IMR-90 (cell line): ENCODE data around the gene EZR. TPM values are rescaled to one million over a fixed set of nuclear protein-coding genes. Genes with fewer than 3 reads are reported as not detected.

ENCODE experiments used
- ATAC-seq: fragments of 200-7000 bp; cut with Tn5 transposase; 2 replicates; pipeline ENCODE4 v1.9.1; 2020; ENCODE audit warnings: low read depth, mild to moderate bottlenecking, moderate library complexity
- BruUV-seq: library from RNA; stranded (reverse); fragments of 400-500 nt; replicated peaks from 2 replicates; lab custom pipeline; 2021; lab: Mats Ljungman, UMichigan
- CTCF ChIA-PET: fragments of 300-600 bp; formaldehyde crosslinking; extraction: SDS; loops from one replicate; lab custom pipeline; 2021; ENCODE audit warnings: antibody characterized with exemption; lab: Yijun Ruan, JAX
- POLR2A ChIA-PET: fragments of 300-600 bp; sonication (Branson Sonifier 250); formaldehyde crosslinking; loops from one replicate; lab custom pipeline; 2022; ENCODE audit warnings: antibody characterized with exemption; ENCODE audit not compliant: unreplicated experiment; lab: Charles Lee
- DNase-seq: peaks from one replicate; pipeline ENCODE4 v3.0.0; 2013
- H2AFZ ChIP-seq: replicated peaks from 2 replicates; pipeline ENCODE3; 2013; ENCODE audit warnings: low read length, mild to moderate bottlenecking; ENCODE audit not compliant: poor library complexity
- H2AK5ac ChIP-seq: 2 replicates; pipeline ENCODE4 v1.6.1; 2013; ENCODE audit warnings: low read depth, low read length, inconsistent platforms
- H2AK9ac ChIP-seq: replicated peaks from 2 replicates; pipeline ENCODE3; 2013; ENCODE audit warnings: mild to moderate bottlenecking, low read depth, low read length, moderate library complexity; ENCODE audit not compliant: poor library complexity
- H2BK120ac ChIP-seq: 2 replicates; pipeline ENCODE4 v1.6.1; 2013; ENCODE audit warnings: low read depth, low read length, inconsistent platforms
- H2BK15ac ChIP-seq: 3 replicates; pipeline ENCODE4 v1.6.1; 2013; ENCODE audit warnings: low read depth, low read length, inconsistent platforms
- H2BK20ac ChIP-seq: 2 replicates; pipeline ENCODE4 v1.6.1; 2013; ENCODE audit warnings: low read depth, mild to moderate bottlenecking, inconsistent platforms, low read length, moderate library complexity
- H2BK5ac ChIP-seq: 2 replicates; pipeline ENCODE4 v1.6.1; 2013; ENCODE audit warnings: mild to moderate bottlenecking, low read depth, low read length, inconsistent platforms; ENCODE audit not compliant: poor library complexity, severe bottlenecking
- H3K14ac ChIP-seq: replicated peaks from 2 replicates; pipeline ENCODE4 v1.6.1; 2013; ENCODE audit warnings: low read depth, low read length, inconsistent platforms
- H3K18ac ChIP-seq: 2 replicates; pipeline ENCODE4 v1.6.1; 2013; ENCODE audit warnings: low read depth, low read length, control low read depth
- H3K23ac ChIP-seq: 2 replicates; pipeline ENCODE4 v1.6.1; 2013; ENCODE audit warnings: low read depth, low read length, inconsistent platforms
- H3K27ac ChIP-seq: 2 replicates; pipeline ENCODE4 v1.5.1; 2013; ENCODE audit warnings: mild to moderate bottlenecking, control low read depth, low read length; ENCODE audit not compliant: insufficient read depth
- H3K27me3 ChIP-seq: 2 replicates; pipeline ENCODE4 v1.6.1; 2013; ENCODE audit warnings: low read length; ENCODE audit not compliant: control insufficient read depth, insufficient read depth
- H3K36me3 ChIP-seq: 2 replicates; pipeline ENCODE4 v1.6.1; 2013; ENCODE audit warnings: low read length, mixed read lengths; ENCODE audit not compliant: control insufficient read depth, insufficient read depth
- H3K4ac ChIP-seq: 2 replicates; pipeline ENCODE4 v1.6.1; 2013; ENCODE audit warnings: low read depth, low read length, inconsistent platforms
- H3K4me1 ChIP-seq: 2 replicates; pipeline ENCODE4 v1.6.1; 2013; ENCODE audit warnings: low read length, mixed read lengths; ENCODE audit not compliant: control insufficient read depth, insufficient read depth
- H3K4me2 ChIP-seq: 2 replicates; pipeline ENCODE4 v1.6.1; 2013; ENCODE audit warnings: low read depth, mild to moderate bottlenecking, control low read depth, low read length, moderate library complexity
- H3K4me3 ChIP-seq: 2 replicates; pipeline ENCODE4 v1.5.1; 2013; ENCODE audit warnings: low read depth, mild to moderate bottlenecking, control low read depth, low read length, moderate library complexity; ENCODE audit not compliant: insufficient read depth
- H3K56ac ChIP-seq: 2 replicates; pipeline ENCODE4 v1.6.1; 2013; ENCODE audit warnings: low read length, inconsistent platforms; ENCODE audit not compliant: insufficient read depth; ENCODE audit errors: extremely low read depth
- H3K79me1 ChIP-seq, 2 experiments: 2 replicates each; pipeline ENCODE4 v1.6.1; 2013; ENCODE audit warnings: low read length in 2 of 2, inconsistent platforms in 1 of 2, low read depth in 1 of 2
- H3K9ac ChIP-seq: 2 replicates; pipeline ENCODE4 v1.6.1; 2013; ENCODE audit warnings: low read depth, low read length, control low read depth
- H3K9me1 ChIP-seq: 2 replicates; pipeline ENCODE4 v1.6.1; 2013; ENCODE audit warnings: low read length, inconsistent platforms; ENCODE audit not compliant: insufficient read depth
- H3K9me3 ChIP-seq: 2 replicates; pipeline ENCODE4 v1.6.1; 2013; ENCODE audit warnings: low read length; ENCODE audit not compliant: control insufficient read depth, insufficient read depth
- H4K20me1 ChIP-seq: 2 replicates; pipeline ENCODE4 v1.6.1; 2013; ENCODE audit warnings: low read length, inconsistent platforms; ENCODE audit not compliant: insufficient read depth
- H4K5ac ChIP-seq: 2 replicates; pipeline ENCODE4 v1.6.1; 2013; ENCODE audit warnings: mild to moderate bottlenecking, low read depth, low read length, control low read depth
- H4K8ac ChIP-seq, 2 experiments: 2 replicates each; pipeline ENCODE4 v1.6.1; 2013; ENCODE audit warnings: low read depth in 2 of 2, low read length in 2 of 2, control low read depth in 1 of 2, inconsistent platforms in 1 of 2
- H4K91ac ChIP-seq: 2 replicates; pipeline ENCODE4 v1.6.1; 2013; ENCODE audit warnings: low read depth, low read length, inconsistent platforms; ENCODE audit not compliant: insufficient read depth
- BHLHE40 ChIP-seq: fragments of 150-350 bp; IDR thresholded peaks from 2 replicates; pipeline ENCODE4 v1.6.1; 2016; ENCODE audit warnings: mild to moderate bottlenecking, low read depth, low read length
- CEBPB ChIP-seq: IDR thresholded peaks from 2 replicates; pipeline ENCODE4 v1.6.1; 2012; ENCODE audit warnings: low read depth, low read length, improper control_type of control experiment
- CHD1 ChIP-seq: IDR thresholded peaks from 2 replicates; pipeline ENCODE4 v1.6.1; 2012; ENCODE audit warnings: low read depth, low read length, improper control_type of control experiment
- CTCF ChIP-seq: conservative IDR thresholded peaks from 2 replicates; pipeline ENCODE4 v1.5.1; 2012; ENCODE audit warnings: mild to moderate bottlenecking, low read depth, low read length, improper control_type of control experiment
- ELK1 ChIP-seq: fragments of 150-350 bp; IDR thresholded peaks from 2 replicates; pipeline ENCODE4 v1.6.1; 2016; ENCODE audit warnings: low read depth, mild to moderate bottlenecking, low read length, moderate library complexity, borderline replicate concordance
- FOS ChIP-seq: fragments of 150-350 bp; IDR thresholded peaks from 2 replicates; pipeline ENCODE4 v1.6.1; 2016; ENCODE audit warnings: low read depth, low read length
- MAFK ChIP-seq: IDR thresholded peaks from 2 replicates; pipeline ENCODE4 v1.6.1; 2012; ENCODE audit warnings: low read depth, low read length, improper control_type of control experiment
- MAZ ChIP-seq: IDR thresholded peaks from 2 replicates; pipeline ENCODE4 v1.6.1; 2012; ENCODE audit warnings: low read depth, mild to moderate bottlenecking, low read length, improper control_type of control experiment, moderate library complexity, borderline replicate concordance
- MXI1 ChIP-seq: IDR thresholded peaks from 2 replicates; pipeline ENCODE4 v1.6.1; 2012; ENCODE audit warnings: low read depth, mild to moderate bottlenecking, low read length, moderate library complexity, borderline replicate concordance
- NFE2L2 ChIP-seq: fragments of 150-350 bp; IDR thresholded peaks from 2 replicates; pipeline ENCODE4 v1.6.1; 2016; ENCODE audit warnings: low read depth, mild to moderate bottlenecking, low read length
- POLR2A ChIP-seq: IDR thresholded peaks from 2 replicates; pipeline ENCODE4 v1.6.1; 2012; ENCODE audit warnings: mild to moderate bottlenecking, low read depth, low read length
- RAD21 ChIP-seq: IDR thresholded peaks from 2 replicates; pipeline ENCODE4 v1.6.1; 2012; ENCODE audit warnings: low read length, improper control_type of control experiment
- RCOR1 ChIP-seq: IDR thresholded peaks from 2 replicates; pipeline ENCODE4 v1.6.1; 2012; ENCODE audit warnings: mild to moderate bottlenecking, low read length, improper control_type of control experiment; ENCODE audit not compliant: insufficient replicate concordance
- RFX5 ChIP-seq: IDR thresholded peaks from 2 replicates; pipeline ENCODE4 v1.8.0; 2012; ENCODE audit warnings: low read depth, mild to moderate bottlenecking, low read length, moderate library complexity
- SMC3 ChIP-seq: fragments of 150-350 bp; IDR thresholded peaks from 2 replicates; pipeline ENCODE4 v1.6.1; 2016; ENCODE audit warnings: low read depth, mild to moderate bottlenecking, antibody characterized with exemption, low read length, moderate library complexity
- USF2 ChIP-seq: fragments of 150-350 bp; IDR thresholded peaks from 2 replicates; pipeline ENCODE4 v1.6.1; 2017; ENCODE audit warnings: mild to moderate bottlenecking, antibody characterized with exemption, low read length, low read depth
- WGBS, 2 experiments: methylation state at CpG; one replicate each; pipeline versions ENCODE4 v1.1.5 to v1.1.7; 2013; ENCODE audit warnings: missing lambda C conversion rate in 2 of 2; ENCODE audit not compliant: insufficient read length in 1 of 2; ENCODE audit errors: extremely low coverage in 2 of 2; 5-methylcytosine and 5-hydroxymethylcytosine counted together
- dilution Hi-C: fragments of 300-500 bp; cut with HindIII; formaldehyde crosslinking; loops from one replicate; pipeline ENCODE4 v1.14.3; 2018; ENCODE audit warnings: low sequenced_read_pairs; ENCODE audit not compliant: unreplicated experiment
- in situ Hi-C: fragments of 300-500 bp; cut with MboI; formaldehyde crosslinking; loops from 3 replicates; pipeline ENCODE4 v1.14.3; 2019; ENCODE audit warnings: low sequenced_read_pairs, inconsistent platforms, mixed read lengths
- intact Hi-C: fragments of 100-400 bp; cut with micrococcal nuclease; formaldehyde crosslinking; loops from 2 replicates; pipeline ENCODE4 v1.10.0; 2022
- polyA plus RNA-seq, 3 experiments: library from polyadenylated mRNA; depleted of rRNA; stranded (reverse); fragments of >200 nt; gene quantifications; 2 replicates each; pipeline ENCODE4 v1.2.3, GENCODE V29; 2012; ENCODE audit warnings: low replicate concordance in 1 of 3
- total RNA-seq: library from RNA; depleted of rRNA; stranded (reverse); fragments of >200 nt; gene quantifications from 2 replicates; pipeline ENCODE4 v1.2.3, GENCODE V29; 2012

Gene EZR
- total and polyA plus RNA-seq, 2 of the 4 experiments (the other 2 are of a cell fraction): 83.8 to 145 TPM

GRCh38 chr6:158865769-158866168, 46.6 kb upstream of the EZR start:
- Histone ChIP-seq H2BK120ac (no peak overlapping the region), H2BK15ac (no peak overlapping the region), H3K9me1 (peaks cover 19% of the 10 kb centered on the region), H3K4me1 (peaks cover 7% of the 10 kb centered on the region), H3K4me3 (no peak overlapping the region), H4K91ac (no peak overlapping the region), H3K27ac (no peak overlapping the region), H2AK5ac (no peak overlapping the region), H3K9me3 (no peaks in the 10 kb centered on the region), H3K14ac (no peak overlapping the region), H3K36me3 (no peaks in the 10 kb centered on the region), H3K4me2 (no peak overlapping the region), H4K5ac (no peak overlapping the region), H3K27me3 (no peaks in the 10 kb centered on the region), H2BK5ac (no peak overlapping the region), H2BK20ac (no peak overlapping the region), H3K56ac (no peak overlapping the region), H4K20me1 (no peaks in the 10 kb centered on the region), H3K79me1 (no peaks in the 10 kb centered on the region; a peak in 1 of 4 replicates), H3K23ac (no peak overlapping the region), H4K8ac (no peak overlapping the region), H3K9ac (no peak overlapping the region), H3K4ac (no peak overlapping the region), H2AK9ac (no peak overlapping the region), H2AFZ (no peak overlapping the region), H3K18ac (no peak overlapping the region)
- intact Hi-C loops: no loop called here
- DNase-seq (no peak), ATAC-seq (no peak)
- no peak for TF ChIP-seq USF2
- no peak for TF ChIP-seq POLR2A
- no peak for TF ChIP-seq NFE2L2
- TF ChIP-seq SMC3: no peak
- no peak for TF ChIP-seq MAFK
- TF ChIP-seq FOS: no peak
- TF ChIP-seq RCOR1: no peak
- TF ChIP-seq MAZ: no peak
- no peak for TF ChIP-seq MXI1
- TF ChIP-seq CEBPB: no peak
- no peak for TF ChIP-seq CTCF
- TF ChIP-seq BHLHE40: no peak
- no peak for TF ChIP-seq ELK1
- TF ChIP-seq RFX5: no peak
- no peak for TF ChIP-seq RAD21
- no peak for TF ChIP-seq CHD1
- dilution Hi-C loops: no loop called here
- WGBS, 2 experiments: no CpG with 5 or more reads among the region's 2 CpGs
- CTCF ChIA-PET: no interaction called here
- in situ Hi-C loops: no loop called here
- BruUV-seq: no TSS peak
- POLR2A ChIA-PET: no interaction called here
